IMR-90 (cell line): ENCODE measurements around the gene FAM47E. TPM values are rescaled to one million over a fixed set of nuclear protein-coding genes. Genes with fewer than 3 reads are reported as not detected.

Experiments
- ATAC-seq: fragments of 200-7000 bp; cut with Tn5 transposase; 2 replicates; pipeline ENCODE4 v1.9.1; 2020; ENCODE audit warnings: low read depth, mild to moderate bottlenecking, moderate library complexity
- BruUV-seq: library from RNA; stranded (reverse); fragments of 400-500 nt; replicated peaks from 2 replicates; lab custom pipeline; 2021; lab: Mats Ljungman, UMichigan
- CTCF ChIA-PET: fragments of 300-600 bp; formaldehyde crosslinking; extraction: SDS; loops from one replicate; lab custom pipeline; 2021; ENCODE audit warnings: antibody characterized with exemption; lab: Yijun Ruan, JAX
- POLR2A ChIA-PET: fragments of 300-600 bp; sonication (Branson Sonifier 250); formaldehyde crosslinking; loops from one replicate; lab custom pipeline; 2022; ENCODE audit warnings: antibody characterized with exemption; ENCODE audit not compliant: unreplicated experiment; lab: Charles Lee
- DNase-seq: peaks from one replicate; pipeline ENCODE4 v3.0.0; 2013
- H2AFZ ChIP-seq: replicated peaks from 2 replicates; pipeline ENCODE3; 2013; ENCODE audit warnings: low read length, mild to moderate bottlenecking; ENCODE audit not compliant: poor library complexity
- H2AK5ac ChIP-seq: 2 replicates; pipeline ENCODE4 v1.6.1; 2013; ENCODE audit warnings: low read depth, low read length, inconsistent platforms
- H2AK9ac ChIP-seq: replicated peaks from 2 replicates; pipeline ENCODE3; 2013; ENCODE audit warnings: mild to moderate bottlenecking, low read depth, low read length, moderate library complexity; ENCODE audit not compliant: poor library complexity
- H2BK120ac ChIP-seq: 2 replicates; pipeline ENCODE4 v1.6.1; 2013; ENCODE audit warnings: low read depth, low read length, inconsistent platforms
- H2BK15ac ChIP-seq: 3 replicates; pipeline ENCODE4 v1.6.1; 2013; ENCODE audit warnings: low read depth, low read length, inconsistent platforms
- H2BK20ac ChIP-seq: 2 replicates; pipeline ENCODE4 v1.6.1; 2013; ENCODE audit warnings: low read depth, mild to moderate bottlenecking, inconsistent platforms, low read length, moderate library complexity
- H2BK5ac ChIP-seq: 2 replicates; pipeline ENCODE4 v1.6.1; 2013; ENCODE audit warnings: mild to moderate bottlenecking, low read depth, low read length, inconsistent platforms; ENCODE audit not compliant: poor library complexity, severe bottlenecking
- H3K14ac ChIP-seq: replicated peaks from 2 replicates; pipeline ENCODE4 v1.6.1; 2013; ENCODE audit warnings: low read depth, low read length, inconsistent platforms
- H3K18ac ChIP-seq: 2 replicates; pipeline ENCODE4 v1.6.1; 2013; ENCODE audit warnings: low read depth, low read length, control low read depth
- H3K23ac ChIP-seq: 2 replicates; pipeline ENCODE4 v1.6.1; 2013; ENCODE audit warnings: low read depth, low read length, inconsistent platforms
- H3K27ac ChIP-seq: 2 replicates; pipeline ENCODE4 v1.5.1; 2013; ENCODE audit warnings: mild to moderate bottlenecking, control low read depth, low read length; ENCODE audit not compliant: insufficient read depth
- H3K27me3 ChIP-seq: 2 replicates; pipeline ENCODE4 v1.6.1; 2013; ENCODE audit warnings: low read length; ENCODE audit not compliant: control insufficient read depth, insufficient read depth
- H3K36me3 ChIP-seq: 2 replicates; pipeline ENCODE4 v1.6.1; 2013; ENCODE audit warnings: low read length, mixed read lengths; ENCODE audit not compliant: control insufficient read depth, insufficient read depth
- H3K4ac ChIP-seq: 2 replicates; pipeline ENCODE4 v1.6.1; 2013; ENCODE audit warnings: low read depth, low read length, inconsistent platforms
- H3K4me1 ChIP-seq: 2 replicates; pipeline ENCODE4 v1.6.1; 2013; ENCODE audit warnings: low read length, mixed read lengths; ENCODE audit not compliant: control insufficient read depth, insufficient read depth
- H3K4me2 ChIP-seq: 2 replicates; pipeline ENCODE4 v1.6.1; 2013; ENCODE audit warnings: low read depth, mild to moderate bottlenecking, control low read depth, low read length, moderate library complexity
- H3K4me3 ChIP-seq: 2 replicates; pipeline ENCODE4 v1.5.1; 2013; ENCODE audit warnings: low read depth, mild to moderate bottlenecking, control low read depth, low read length, moderate library complexity; ENCODE audit not compliant: insufficient read depth
- H3K56ac ChIP-seq: 2 replicates; pipeline ENCODE4 v1.6.1; 2013; ENCODE audit warnings: low read length, inconsistent platforms; ENCODE audit not compliant: insufficient read depth; ENCODE audit errors: extremely low read depth
- H3K79me1 ChIP-seq, 2 experiments: 2 replicates each; pipeline ENCODE4 v1.6.1; 2013; ENCODE audit warnings: low read length in 2 of 2, inconsistent platforms in 1 of 2, low read depth in 1 of 2
- H3K9ac ChIP-seq: 2 replicates; pipeline ENCODE4 v1.6.1; 2013; ENCODE audit warnings: low read depth, low read length, control low read depth
- H3K9me1 ChIP-seq: 2 replicates; pipeline ENCODE4 v1.6.1; 2013; ENCODE audit warnings: low read length, inconsistent platforms; ENCODE audit not compliant: insufficient read depth
- H3K9me3 ChIP-seq: 2 replicates; pipeline ENCODE4 v1.6.1; 2013; ENCODE audit warnings: low read length; ENCODE audit not compliant: control insufficient read depth, insufficient read depth
- H4K20me1 ChIP-seq: 2 replicates; pipeline ENCODE4 v1.6.1; 2013; ENCODE audit warnings: low read length, inconsistent platforms; ENCODE audit not compliant: insufficient read depth
- H4K5ac ChIP-seq: 2 replicates; pipeline ENCODE4 v1.6.1; 2013; ENCODE audit warnings: mild to moderate bottlenecking, low read depth, low read length, control low read depth
- H4K8ac ChIP-seq, 2 experiments: 2 replicates each; pipeline ENCODE4 v1.6.1; 2013; ENCODE audit warnings: low read depth in 2 of 2, low read length in 2 of 2, control low read depth in 1 of 2, inconsistent platforms in 1 of 2
- H4K91ac ChIP-seq: 2 replicates; pipeline ENCODE4 v1.6.1; 2013; ENCODE audit warnings: low read depth, low read length, inconsistent platforms; ENCODE audit not compliant: insufficient read depth
- MAZ ChIP-seq: IDR thresholded peaks from 2 replicates; pipeline ENCODE4 v1.6.1; 2012; ENCODE audit warnings: low read depth, mild to moderate bottlenecking, low read length, improper control_type of control experiment, moderate library complexity, borderline replicate concordance
- RFX5 ChIP-seq: IDR thresholded peaks from 2 replicates; pipeline ENCODE4 v1.8.0; 2012; ENCODE audit warnings: low read depth, mild to moderate bottlenecking, low read length, moderate library complexity
- WGBS, 2 experiments: methylation state at CpG; one replicate each; pipeline versions ENCODE4 v1.1.5 to v1.1.7; 2013; ENCODE audit warnings: missing lambda C conversion rate in 2 of 2; ENCODE audit not compliant: insufficient read length in 1 of 2; ENCODE audit errors: extremely low coverage in 2 of 2; 5-methylcytosine and 5-hydroxymethylcytosine counted together
- dilution Hi-C: fragments of 300-500 bp; cut with HindIII; formaldehyde crosslinking; loops from one replicate; pipeline ENCODE4 v1.14.3; 2018; ENCODE audit warnings: low sequenced_read_pairs; ENCODE audit not compliant: unreplicated experiment
- in situ Hi-C: fragments of 300-500 bp; cut with MboI; formaldehyde crosslinking; loops from 3 replicates; pipeline ENCODE4 v1.14.3; 2019; ENCODE audit warnings: low sequenced_read_pairs, inconsistent platforms, mixed read lengths
- intact Hi-C: fragments of 100-400 bp; cut with micrococcal nuclease; formaldehyde crosslinking; loops from 2 replicates; pipeline ENCODE4 v1.10.0; 2022
- polyA plus RNA-seq, 3 experiments: library from polyadenylated mRNA; depleted of rRNA; stranded (reverse); fragments of >200 nt; gene quantifications; 2 replicates each; pipeline ENCODE4 v1.2.3, GENCODE V29; 2012; ENCODE audit warnings: low replicate concordance in 1 of 3
- total RNA-seq: library from RNA; depleted of rRNA; stranded (reverse); fragments of >200 nt; gene quantifications from 2 replicates; pipeline ENCODE4 v1.2.3, GENCODE V29; 2012
- TF ChIP-seq, protein P1 (sequence below): conservative IDR thresholded peaks from 2 replicates; pipeline ENCODE4 v1.5.1; 2012; ENCODE audit warnings: mild to moderate bottlenecking, low read depth, low read length, improper control_type of control experiment

FAM47E gene
- total and polyA plus RNA-seq, 2 of the 4 experiments (the other 2 are of a cell fraction): 0.05 TPM; not detected in 1

DNA sequence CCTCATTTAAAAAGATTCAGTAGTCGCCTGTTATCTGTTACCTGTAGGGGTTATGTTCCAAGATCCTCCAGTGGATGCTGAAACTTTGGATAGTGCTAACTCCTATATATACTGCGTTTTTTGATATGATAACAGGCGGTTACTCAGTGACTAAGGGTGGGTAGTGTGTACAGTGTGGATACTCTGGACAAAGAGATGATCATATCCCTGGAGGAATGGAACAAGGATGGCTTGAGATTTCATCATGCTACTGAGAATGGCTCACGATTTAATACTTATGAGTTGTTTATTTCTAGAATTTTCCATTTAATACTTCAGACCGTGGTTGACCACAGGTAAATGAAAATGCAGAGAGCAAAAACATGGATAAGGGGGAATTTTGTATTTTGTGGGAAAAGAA is 21.5 kb downstream of the FAM47E start:
- DNase-seq: no peak
- Histone ChIP-seq H4K8ac (no peak overlapping the region), H3K4me3 (no peak overlapping the region), H2BK5ac (no peak overlapping the region), H2AK5ac (no peak overlapping the region), H3K14ac (no peak overlapping the region), H3K36me3 (no peaks in the 10 kb centered on the region), H2BK15ac (no peak overlapping the region), H3K18ac (no peak overlapping the region), H3K79me1 (no peaks in the 10 kb centered on the region), H2AK9ac (no peak overlapping the region), H3K9ac (no peak overlapping the region), H3K27ac (no peak overlapping the region), H3K9me3 (no peaks in the 10 kb centered on the region), H2BK120ac (no peak overlapping the region), H3K56ac (no peak overlapping the region), H3K27me3 (peaks cover 42% of the 10 kb centered on the region), H4K5ac (no peak overlapping the region), H4K20me1 (no peaks in the 10 kb centered on the region), H3K4me1 (no peaks in the 10 kb centered on the region), H3K4ac (no peak overlapping the region), H2BK20ac (no peak overlapping the region), H3K9me1 (no peaks in the 10 kb centered on the region), H2AFZ (no peak overlapping the region), H4K91ac (no peak overlapping the region), H3K4me2 (no peak overlapping the region), H3K23ac (no peak overlapping the region)
- POLR2A ChIA-PET: no interaction called here
- CTCF ChIA-PET: no interaction called here
- in situ Hi-C loops (no loop called here), dilution Hi-C loops (no loop called here), intact Hi-C loops (no loop called here)
- no CpG with 5 or more reads among the region's 5 CpGs for WGBS, 2 experiments
- ATAC-seq: no peak
- BruUV-seq: no TSS peak
- TF ChIP-seq MAZ (no peak), RFX5 (no peak)
- TF ChIP-seq, protein P1, sequence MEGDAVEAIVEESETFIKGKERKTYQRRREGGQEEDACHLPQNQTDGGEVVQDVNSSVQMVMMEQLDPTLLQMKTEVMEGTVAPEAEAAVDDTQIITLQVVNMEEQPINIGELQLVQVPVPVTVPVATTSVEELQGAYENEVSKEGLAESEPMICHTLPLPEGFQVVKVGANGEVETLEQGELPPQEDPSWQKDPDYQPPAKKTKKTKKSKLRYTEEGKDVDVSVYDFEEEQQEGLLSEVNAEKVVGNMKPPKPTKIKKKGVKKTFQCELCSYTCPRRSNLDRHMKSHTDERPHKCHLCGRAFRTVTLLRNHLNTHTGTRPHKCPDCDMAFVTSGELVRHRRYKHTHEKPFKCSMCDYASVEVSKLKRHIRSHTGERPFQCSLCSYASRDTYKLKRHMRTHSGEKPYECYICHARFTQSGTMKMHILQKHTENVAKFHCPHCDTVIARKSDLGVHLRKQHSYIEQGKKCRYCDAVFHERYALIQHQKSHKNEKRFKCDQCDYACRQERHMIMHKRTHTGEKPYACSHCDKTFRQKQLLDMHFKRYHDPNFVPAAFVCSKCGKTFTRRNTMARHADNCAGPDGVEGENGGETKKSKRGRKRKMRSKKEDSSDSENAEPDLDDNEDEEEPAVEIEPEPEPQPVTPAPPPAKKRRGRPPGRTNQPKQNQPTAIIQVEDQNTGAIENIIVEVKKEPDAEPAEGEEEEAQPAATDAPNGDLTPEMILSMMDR: no peak
